ENCODE results near the gene BEGAIN. TPM values are rescaled to one million over a fixed set of nuclear protein-coding genes. Genes with fewer than 3 reads are reported as not detected.

The BEGAIN gene, protein sequence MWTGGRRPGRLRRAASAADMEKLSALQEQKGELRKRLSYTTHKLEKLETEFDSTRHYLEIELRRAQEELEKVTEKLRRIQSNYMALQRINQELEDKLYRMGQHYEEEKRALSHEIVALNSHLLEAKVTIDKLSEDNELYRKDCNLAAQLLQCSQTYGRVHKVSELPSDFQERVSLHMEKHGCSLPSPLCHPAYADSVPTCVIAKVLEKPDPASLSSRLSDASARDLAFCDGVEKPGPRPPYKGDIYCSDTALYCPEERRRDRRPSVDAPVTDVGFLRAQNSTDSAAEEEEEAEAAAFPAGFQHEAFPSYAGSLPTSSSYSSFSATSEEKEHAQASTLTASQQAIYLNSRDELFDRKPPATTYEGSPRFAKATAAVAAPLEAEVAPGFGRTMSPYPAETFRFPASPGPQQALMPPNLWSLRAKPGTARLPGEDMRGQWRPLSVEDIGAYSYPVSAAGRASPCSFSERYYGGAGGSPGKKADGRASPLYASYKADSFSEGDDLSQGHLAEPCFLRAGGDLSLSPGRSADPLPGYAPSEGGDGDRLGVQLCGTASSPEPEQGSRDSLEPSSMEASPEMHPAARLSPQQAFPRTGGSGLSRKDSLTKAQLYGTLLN
- 0.32 and 0.91 TPM in 2 replicates for total RNA-seq

DNA sequence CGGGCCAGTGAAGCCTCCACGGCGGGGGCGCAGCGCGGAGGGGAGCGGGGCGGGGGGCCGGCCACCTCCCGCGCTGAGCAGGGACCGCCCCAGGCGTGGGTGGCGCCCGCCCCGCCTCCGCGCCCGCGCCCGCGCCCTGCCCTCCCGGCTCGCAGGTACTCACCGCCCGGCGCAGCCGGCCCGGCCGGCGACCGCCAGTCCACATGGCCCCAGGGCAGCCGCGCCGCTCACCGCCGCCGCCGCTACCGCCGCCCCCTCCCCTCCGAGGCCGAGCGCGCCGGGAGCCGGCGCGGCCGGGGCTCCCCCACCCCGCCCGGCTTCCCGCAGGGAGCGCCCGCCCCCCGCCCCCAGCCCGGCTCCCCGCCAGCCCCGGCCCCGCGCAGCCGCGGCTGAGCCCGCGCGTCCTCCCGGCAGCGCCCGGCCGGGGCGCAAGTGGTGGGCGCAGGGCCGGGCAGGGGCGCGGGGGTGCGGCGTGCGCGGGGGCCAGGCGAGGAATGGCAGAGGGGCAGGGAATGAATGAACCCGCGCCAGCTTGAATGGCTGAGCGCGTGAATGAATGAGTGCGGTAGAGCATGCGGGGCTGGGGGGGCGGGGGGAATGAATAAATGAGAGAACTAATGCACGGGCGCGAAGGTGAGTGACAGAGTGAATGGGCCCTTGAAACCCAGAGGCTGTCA lies at the start of gene BEGAIN:
BEGAIN (minus strand) TSS at position 332 of the 677 bp plus-strand sequence; CDS start at position 205, 127 bp downstream.

Other genes starting within 250 kb of the BEGAIN start
- 12.7 and 15.5 TPM in 2 replicates for gene WDR25, start 210.9 kb downstream of the BEGAIN start, total RNA-seq
- gene DLK1, start 139.5 kb upstream of the BEGAIN start, total RNA-seq, result not detected in 2 replicates
- 45.1 and 87.2 TPM in 2 replicates for gene MEG3, start 238.7 kb upstream of the BEGAIN start, total RNA-seq